NCI-H2227 (cell line): Measurements from ENCODE around the gene KIAA0319L.

Experiments used
- DNase-seq: peaks from one replicate; lab custom pipeline; 2025; ENCODE audit not compliant: unreplicated experiment; lab: John Stamatoyannopoulos, UW

Gene KIAA0319L

DNA sequence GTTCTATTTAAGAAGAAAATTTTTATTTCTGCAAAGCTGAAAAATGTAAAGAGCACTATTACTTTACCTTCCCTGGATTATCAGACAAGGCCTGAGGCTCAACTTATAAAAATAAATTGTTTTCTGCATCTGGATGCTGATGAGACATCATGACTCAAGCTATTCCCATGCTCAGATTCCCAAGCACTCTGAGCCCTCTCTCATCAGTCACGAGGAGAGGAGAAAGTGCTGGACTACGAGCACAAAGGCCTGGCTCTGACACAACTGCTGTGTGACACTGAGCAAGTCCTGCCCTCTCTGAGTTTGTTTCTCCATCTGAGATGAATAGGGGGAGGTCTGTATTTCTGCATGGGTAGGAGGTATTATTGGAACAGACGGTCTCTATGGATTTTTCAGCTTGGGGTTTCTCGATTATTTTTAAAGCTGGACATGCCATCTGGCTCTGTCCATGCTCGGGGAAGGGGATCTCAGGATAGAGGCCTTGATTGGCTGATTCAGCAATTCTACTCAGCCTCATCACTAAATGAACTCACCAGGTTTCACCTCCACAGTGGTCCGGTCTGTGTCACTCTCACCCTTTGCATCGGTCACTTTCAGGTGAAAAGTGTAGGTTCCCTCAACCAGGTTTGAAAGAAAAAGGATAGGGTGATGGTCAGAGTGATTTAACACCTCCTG, 107.7 kb downstream of the KIAA0319L start:
- DNase-seq = no peak

GRCh38 chr1:35448344-35448801, 108.8 kb downstream of the KIAA0319L start:
- peak; percentile 47 for DNase-seq

- no peak for DNase-seq
Observed at GRCh38 chr1:35447278-35447677, 109.9 kb downstream of the KIAA0319L start.

DNA sequence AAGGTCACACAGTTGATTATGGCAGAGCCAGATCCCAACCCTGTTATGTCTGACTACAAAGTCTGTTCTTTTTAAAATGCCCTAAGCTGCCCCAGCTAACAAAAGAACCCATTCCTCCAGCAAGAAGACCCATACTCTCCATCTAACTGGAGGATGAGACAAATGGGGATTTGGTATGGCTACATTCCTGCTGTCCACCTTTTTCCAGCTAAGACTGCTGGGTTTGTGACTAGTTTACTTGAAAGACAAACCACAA, 112.8 kb downstream of the KIAA0319L start:
- no peak for DNase-seq

DNA sequence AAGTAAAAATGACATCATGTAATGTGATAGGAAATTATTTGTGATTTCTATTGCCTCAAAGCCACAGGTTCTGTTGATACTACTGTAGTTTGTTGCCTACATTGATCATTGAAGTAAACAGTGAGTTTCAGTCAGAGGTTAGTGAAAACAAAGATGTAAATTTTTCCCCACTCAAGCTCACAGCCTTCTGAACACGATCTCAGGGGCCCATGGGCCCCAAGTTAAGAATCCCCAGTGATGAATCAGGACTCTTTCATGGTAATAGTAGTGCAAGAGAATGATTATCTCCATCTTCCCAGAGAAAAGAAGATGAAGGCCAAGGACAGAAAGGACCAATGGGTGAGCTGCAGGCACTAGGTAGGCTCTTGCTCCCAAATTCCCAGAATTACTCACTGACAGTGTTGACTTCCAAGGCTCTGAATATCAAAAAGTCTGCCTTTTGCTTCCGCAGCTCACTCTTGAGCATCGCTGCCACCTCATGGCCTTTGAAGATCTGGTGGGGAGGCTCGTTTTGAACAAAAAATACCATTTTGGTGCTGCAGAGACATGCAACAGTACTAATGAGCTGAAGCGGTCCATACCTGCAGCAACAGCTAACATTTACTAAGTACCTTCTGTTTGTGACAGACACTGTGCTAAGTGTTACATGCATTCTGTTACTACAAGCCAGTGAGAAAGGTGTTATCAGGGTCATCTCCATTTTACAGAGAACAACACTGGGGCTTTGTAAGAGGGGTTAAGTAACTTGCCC, 113.3 kb downstream of the KIAA0319L start:
- no peak for DNase-seq

DNA sequence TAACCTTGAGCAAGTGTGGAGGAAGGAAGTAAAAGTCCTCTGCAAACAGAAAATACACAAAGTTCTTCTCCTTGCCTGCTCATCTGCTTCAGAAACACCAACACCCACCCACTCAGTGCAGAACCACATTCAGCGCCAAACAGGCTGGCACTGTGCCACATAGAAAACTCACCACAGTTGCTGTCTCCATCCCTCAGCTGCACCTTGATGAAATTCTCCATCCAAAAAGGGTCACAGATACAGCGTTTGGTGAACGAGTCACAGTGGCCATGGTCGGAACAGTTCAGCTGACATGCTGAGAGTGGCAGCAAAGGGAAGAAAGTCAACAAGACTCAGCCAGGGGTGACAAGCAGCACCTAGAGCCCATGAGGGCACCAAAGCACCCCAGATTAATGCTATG, 114.5 kb downstream of the KIAA0319L start:
- no peak for DNase-seq

GRCh38 chr1:35441926-35442579, 115.2 kb downstream of the KIAA0319L start:
- DNase-seq = no peak

DNA sequence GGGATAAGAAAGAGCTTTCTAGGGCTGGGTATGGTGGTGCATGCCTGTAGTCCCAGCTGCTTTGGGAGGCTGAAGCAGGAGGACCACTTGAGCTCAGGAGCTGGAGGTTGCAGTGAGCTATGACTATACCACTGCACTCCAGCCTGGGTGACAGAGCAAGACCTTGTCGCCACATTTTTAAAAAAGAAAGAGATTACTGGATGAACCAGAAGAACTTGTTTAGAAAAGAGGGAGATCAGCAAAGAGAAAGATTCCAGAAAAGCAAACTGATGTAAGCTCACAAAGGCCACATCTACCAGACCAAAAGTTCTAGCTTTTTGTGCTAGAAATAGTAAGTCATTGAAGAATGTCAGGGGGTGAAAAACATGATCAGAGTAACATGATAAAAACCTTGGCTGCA, 117.6 kb downstream of the KIAA0319L start:
- DNase-seq = no peak

DNA sequence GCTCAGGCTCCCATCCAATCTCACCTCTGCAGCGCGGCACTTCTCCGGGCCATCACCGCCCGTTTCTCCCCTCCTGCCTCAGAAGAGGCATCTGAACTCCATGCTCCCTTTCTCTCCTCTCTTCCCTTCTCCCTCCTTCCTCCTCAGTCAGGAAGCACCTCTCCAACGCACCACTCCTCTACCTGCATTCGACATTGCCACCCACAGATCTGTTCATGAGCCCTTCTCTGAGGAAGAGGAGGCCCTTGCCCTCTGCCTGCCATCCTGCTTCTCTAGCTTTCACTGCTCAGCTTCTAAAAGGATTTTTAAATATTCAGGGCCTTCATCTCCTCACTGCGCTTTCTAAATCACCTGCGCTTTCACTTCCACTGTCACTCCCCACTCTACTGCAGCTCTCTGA, 120.0 kb downstream of the KIAA0319L start:
- no peak for DNase-seq

GRCh38 chr1:35436078-35436477, 121.1 kb downstream of the KIAA0319L start:
- no peak for DNase-seq

- DNase-seq = no peak
Observed at GRCh38 chr1:35434703-35435102, 122.5 kb downstream of the KIAA0319L start.

- no peak for DNase-seq
Observed at GRCh38 chr1:35433714-35434113, 123.5 kb downstream of the KIAA0319L start.

DNA sequence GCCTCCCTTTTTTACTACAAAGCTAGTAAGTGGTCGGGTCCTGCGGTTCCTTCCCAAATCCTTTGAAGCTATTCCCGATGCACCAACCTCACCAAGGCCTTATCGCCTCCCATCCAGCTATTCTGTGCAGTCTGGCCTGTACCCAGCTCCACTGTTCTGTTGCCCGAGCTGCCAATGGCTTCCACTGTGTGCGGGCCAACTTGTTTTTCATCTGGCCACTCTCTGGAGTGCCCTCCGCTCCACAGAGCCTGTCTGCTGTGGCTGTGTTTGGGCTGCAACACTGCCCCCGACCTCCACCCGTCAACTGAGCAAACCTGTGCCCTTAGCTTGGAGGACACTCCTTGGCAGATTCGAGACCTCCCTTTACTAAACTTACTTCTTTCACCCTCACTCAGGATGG, 125.0 kb downstream of the KIAA0319L start:
- no peak for DNase-seq

DNA sequence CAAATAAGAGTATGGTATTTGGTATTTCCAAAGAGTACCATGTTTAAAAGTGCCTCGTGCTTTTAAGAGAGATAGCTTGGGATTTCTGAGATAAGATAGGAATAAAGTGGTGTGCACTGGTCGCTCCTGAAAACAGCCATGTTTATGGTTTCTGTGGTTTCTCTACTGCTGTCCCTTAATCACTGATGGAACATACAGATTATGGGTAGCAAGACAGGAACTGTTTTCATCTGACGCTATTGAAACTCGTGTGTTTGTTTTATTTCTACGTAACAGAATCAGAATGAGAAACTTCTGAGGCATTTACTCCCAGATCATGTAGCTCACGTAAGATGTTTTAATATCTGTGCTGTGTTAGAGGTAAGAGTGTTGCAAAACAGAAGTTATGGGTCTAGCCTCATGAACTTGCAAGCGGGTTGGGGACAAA, 126.0 kb downstream of the KIAA0319L start:
- no peak for DNase-seq

GRCh38 chr1:35430762-35431161, 126.4 kb downstream of the KIAA0319L start:
- no peak for DNase-seq

DNA sequence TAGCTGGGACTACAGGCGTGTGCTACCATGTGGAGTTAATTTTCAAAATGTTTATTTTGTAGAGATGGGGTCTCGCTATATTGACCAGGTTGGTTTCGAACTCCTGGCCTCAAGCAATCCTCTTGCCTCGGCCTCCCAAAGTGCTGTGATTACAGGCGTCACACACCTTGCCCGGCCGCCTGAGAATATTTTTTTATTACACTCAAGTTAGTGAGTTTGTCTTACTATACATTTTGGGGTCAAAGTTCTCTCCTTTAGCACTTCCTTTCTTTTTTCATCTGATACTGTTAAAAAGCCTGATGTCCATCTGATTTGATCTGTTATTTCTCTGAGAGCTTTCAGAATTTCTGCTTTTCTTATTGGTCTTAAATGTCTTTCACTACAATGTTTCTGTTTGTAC, 128.8 kb downstream of the KIAA0319L start:
- no peak for DNase-seq

DNA sequence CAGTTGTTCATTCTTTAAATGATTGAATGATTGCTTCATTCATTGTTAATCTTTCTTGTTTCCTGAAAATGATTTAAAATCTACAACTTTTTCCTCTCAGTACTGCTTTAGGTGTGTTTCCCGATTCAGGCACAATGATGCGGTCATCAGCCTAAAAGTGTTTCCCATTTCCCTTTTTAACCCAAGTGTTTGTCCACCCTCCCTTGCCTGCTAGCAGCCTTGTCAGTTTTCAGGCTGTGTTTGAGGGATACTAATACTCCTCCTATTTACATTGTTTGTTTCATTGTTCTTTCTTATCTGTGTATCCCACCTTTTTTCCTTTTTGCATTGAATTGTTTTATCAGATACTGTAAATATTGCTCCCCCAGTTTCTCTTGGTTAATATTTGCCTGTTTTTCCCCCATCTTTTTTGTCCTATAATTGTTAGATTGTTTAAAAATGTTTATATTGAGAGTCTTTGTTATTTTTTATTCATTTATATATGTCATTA, 131.1 kb downstream of the KIAA0319L start:
- no peak for DNase-seq

DNA sequence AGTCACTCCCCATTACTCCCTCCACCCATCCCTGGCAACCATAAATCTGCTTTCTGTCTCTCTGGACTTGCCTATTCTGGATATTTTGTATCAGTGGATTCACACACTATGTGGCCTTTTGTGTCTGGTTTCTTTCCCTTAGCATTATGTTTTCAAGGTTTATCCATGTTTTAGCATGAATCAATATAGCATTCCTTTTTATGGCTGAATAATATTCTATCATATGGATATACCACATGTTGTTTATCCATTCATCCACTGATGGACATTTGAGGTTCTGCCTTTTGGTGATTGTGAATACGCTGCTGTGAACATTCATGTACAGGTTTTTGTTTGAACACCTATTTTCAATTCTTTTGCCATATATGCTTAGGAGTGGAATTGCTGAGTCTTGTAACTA, 148.3 kb downstream of the KIAA0319L start:
- no peak for DNase-seq

DNA sequence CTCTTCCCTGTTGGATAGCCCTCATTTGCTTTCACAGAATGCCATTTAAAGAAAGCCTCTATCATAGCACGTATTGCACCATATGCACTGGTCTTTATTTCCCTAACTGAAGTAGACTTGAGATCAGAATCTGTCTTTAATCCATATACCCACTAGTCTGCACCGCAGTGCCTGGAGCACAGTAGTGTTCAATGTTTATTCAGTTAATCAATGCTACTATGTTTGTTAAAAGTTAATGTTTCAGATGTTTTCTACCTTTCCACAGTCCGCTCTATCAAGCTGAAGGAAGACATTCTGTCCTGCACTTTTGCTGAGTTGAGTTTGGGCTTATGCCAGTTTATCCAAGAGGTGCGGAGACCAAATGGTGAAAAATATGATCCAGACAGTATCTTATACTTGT, 149.5 kb downstream of the KIAA0319L start:
- no peak for DNase-seq

DNA sequence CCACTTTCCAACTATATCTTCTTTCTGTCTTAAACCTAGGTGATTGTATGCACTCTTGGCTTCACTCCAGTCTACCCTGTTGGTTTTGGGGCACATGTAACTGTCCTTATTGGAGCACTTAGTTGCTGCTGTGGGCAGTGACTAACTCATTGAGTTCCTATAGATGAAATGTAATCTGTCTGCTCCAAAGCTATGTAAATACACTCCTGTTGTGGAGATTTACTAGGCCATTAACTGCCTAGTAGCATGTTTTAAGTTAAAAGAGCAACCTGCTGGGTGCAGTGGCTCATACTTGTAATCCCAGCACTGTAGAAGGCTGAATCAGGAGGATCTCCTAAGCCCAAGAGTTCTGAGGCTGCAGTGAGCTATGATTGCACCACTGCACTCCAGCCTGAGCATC, 151.1 kb downstream of the KIAA0319L start:
- DNase-seq = no peak

DNA sequence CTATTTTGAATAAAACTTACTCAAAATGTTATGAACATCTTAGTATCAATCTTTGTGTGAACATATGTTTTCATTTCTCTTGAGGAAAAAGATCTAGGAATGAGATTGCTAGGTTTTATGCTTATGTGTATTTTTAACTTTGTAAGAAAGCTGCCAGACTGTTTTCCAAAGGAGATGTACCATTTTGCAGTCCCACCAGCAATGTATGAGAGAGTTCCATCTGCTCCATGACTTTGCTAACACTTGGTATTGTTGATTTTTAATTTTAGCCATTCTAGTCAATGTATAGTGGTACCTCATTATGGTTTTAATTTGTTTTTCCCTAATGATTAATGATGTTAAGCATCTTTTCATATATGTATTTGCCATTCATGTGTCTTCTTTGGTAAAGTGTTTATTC, 156.2 kb downstream of the KIAA0319L start:
- no peak for DNase-seq

- DNase-seq = no peak
Observed at GRCh38 chr1:35398739-35399138, 158.5 kb downstream of the KIAA0319L start.
